Endodermal cell (in vitro differentiated cells): ENCODE data around the gene DENND5B. TPM values are rescaled to one million over a fixed set of nuclear protein-coding genes. Genes with fewer than 3 reads are reported as not detected.

Source experiments
- DNase-seq: peaks from one replicate; pipeline ENCODE4 v3.0.0-alpha.2; 2017
- H3K27ac ChIP-seq: 2 replicates; pipeline ENCODE4 v1.5.1; 2013; ENCODE audit warnings: mild to moderate bottlenecking, low read depth, low read length, moderate library complexity
- H3K27me3 ChIP-seq: 2 replicates; pipeline ENCODE4 v1.6.1; 2013; ENCODE audit warnings: mild to moderate bottlenecking, low read length, moderate library complexity; ENCODE audit not compliant: insufficient read depth, control insufficient read depth, poor library complexity, severe bottlenecking
- H3K36me3 ChIP-seq: 2 replicates; pipeline ENCODE4 v1.7.0; 2013; ENCODE audit warnings: mild to moderate bottlenecking, low read length, moderate library complexity; ENCODE audit not compliant: control insufficient read depth, insufficient read depth
- H3K4me1 ChIP-seq: one replicate; pipeline ENCODE4 v1.7.0; 2013; ENCODE audit warnings: low read length; ENCODE audit not compliant: control insufficient read depth, insufficient read depth
- H3K4me3 ChIP-seq: 2 replicates; pipeline ENCODE4 v1.5.1; 2013; ENCODE audit warnings: mild to moderate bottlenecking, low read length, moderate library complexity
- H3K9ac ChIP-seq: 2 replicates; pipeline ENCODE4 v1.6.1; 2013; ENCODE audit warnings: mild to moderate bottlenecking, low read length, moderate library complexity; ENCODE audit not compliant: poor library complexity, severe bottlenecking; ENCODE audit errors: extremely low read depth
- H3K9me3 ChIP-seq: 2 replicates; pipeline ENCODE4 v1.6.1; 2013; ENCODE audit warnings: mild to moderate bottlenecking, low read length, moderate library complexity; ENCODE audit not compliant: control insufficient read depth
- H3K27ac Mint-ChIP-seq: 2 replicates; pipeline ENCODE4 v1.8.0; 2020; ENCODE audit warnings: mixed read lengths
- H3K27me3 Mint-ChIP-seq: 2 replicates; pipeline ENCODE4 v1.8.0; 2021; ENCODE audit warnings: mild to moderate bottlenecking, mixed read lengths; ENCODE audit not compliant: insufficient read depth
- H3K36me3 Mint-ChIP-seq: 2 replicates; pipeline ENCODE4 v1.8.0; 2020; ENCODE audit warnings: low read depth, mixed read lengths
- H3K4me1 Mint-ChIP-seq: 2 replicates; pipeline ENCODE4 v1.8.0; 2020; ENCODE audit warnings: mixed read lengths
- H3K4me3 Mint-ChIP-seq: 2 replicates; pipeline ENCODE4 v1.8.0; 2020; ENCODE audit warnings: mild to moderate bottlenecking, moderate library complexity, mixed read lengths
- H3K9me3 Mint-ChIP-seq: 2 replicates; pipeline ENCODE4 v1.8.0; 2020; ENCODE audit warnings: mild to moderate bottlenecking, mixed read lengths
- CTCF ChIP-seq: fragments of 200-600 bp; sonication (generic); conservative IDR thresholded peaks from 2 replicates; pipeline ENCODE4 v1.5.0; 2021; ENCODE audit warnings: antibody characterized with exemption, mild to moderate bottlenecking
- WGBS, 2 experiments: methylation state at CpG; one replicate each; pipeline versions ENCODE4 v1.1.5 to v1.1.7; 2013; ENCODE audit warnings: missing lambda C conversion rate in 2 of 2, mixed read lengths in 1 of 2; ENCODE audit not compliant: insufficient coverage in 1 of 2, insufficient read length in 1 of 2; 5-methylcytosine and 5-hydroxymethylcytosine counted together
- total RNA-seq, 2 donors: library from RNA; stranded (reverse); fragmentation: NEBNext Ultra II Directional in 1 of 2; extraction: Animal tissue kit (Norgen Biotek cat#: 25700) in 1 of 2; gene quantifications; 2 replicates in 1 of 2; 3 replicates in 1 of 2; pipeline ENCODE4 v1.2.1, GENCODE V29; 2021

Gene DENND5B
- total RNA-seq, 2 donors from 2014 or later, result 24.5 to 34.2 TPM

- 93 to 97% methylated on average over 5 to 7 of the region's 7 CpGs for WGBS, 2 experiments
- no peak overlapping the region for H3K9ac ChIP-seq
- H3K36me3 ChIP-seq, result no peaks in the 10 kb centered on the region
- DNase-seq, result no peak
- Mint-ChIP-seq H3K4me3 (no peak overlapping the region), H3K27me3 (no peaks in the 10 kb centered on the region), H3K9me3 (no peaks in the 10 kb centered on the region), H3K4me1 (peaks cover 13% of the 10 kb centered on the region), H3K36me3 (no peaks in the 10 kb centered on the region), H3K27ac (no peak overlapping the region)
- no peak overlapping the region for H3K27ac ChIP-seq
- H3K4me3 ChIP-seq, result no peak overlapping the region
- no peaks in the 10 kb centered on the region for H3K27me3 ChIP-seq
- no peaks in the 10 kb centered on the region for H3K4me1 ChIP-seq
- no peak for TF ChIP-seq CTCF
- H3K9me3 ChIP-seq, result no peaks in the 10 kb centered on the region
Observed at GRCh38 chr12:31528095-31528494, 62.8 kb downstream of the DENND5B start.

GRCh38 chr12:31527083-31527482, 63.9 kb downstream of the DENND5B start:
- Mint-ChIP-seq H3K27ac (no peak overlapping the region), H3K4me3 (no peak overlapping the region), H3K36me3 (no peaks in the 10 kb centered on the region), H3K4me1 (peaks cover 11% of the 10 kb centered on the region), H3K27me3 (no peaks in the 10 kb centered on the region), H3K9me3 (no peaks in the 10 kb centered on the region)
- H3K27me3 ChIP-seq, result no peaks in the 10 kb centered on the region
- no peaks in the 10 kb centered on the region for H3K36me3 ChIP-seq
- no peaks in the 10 kb centered on the region for H3K9me3 ChIP-seq
- 96 to 98% methylated on average over 3 to 4 of the region's 4 CpGs for WGBS, 2 experiments
- H3K4me1 ChIP-seq, result no peaks in the 10 kb centered on the region
- DNase-seq, result no peak
- no peak overlapping the region for H3K9ac ChIP-seq
- no peak overlapping the region for H3K27ac ChIP-seq
- TF ChIP-seq CTCF, result no peak
- H3K4me3 ChIP-seq, result no peak overlapping the region

- Histone ChIP-seq H3K4me1 (no peaks in the 10 kb centered on the region), H3K9ac (no peak overlapping the region), H3K9me3 (no peaks in the 10 kb centered on the region), H3K36me3 (no peaks in the 10 kb centered on the region), H3K27ac (no peak overlapping the region), H3K4me3 (no peak overlapping the region), H3K27me3 (no peaks in the 10 kb centered on the region)
- Mint-ChIP-seq H3K4me3 (no peak overlapping the region), H3K27ac (no peak overlapping the region), H3K27me3 (no peaks in the 10 kb centered on the region), H3K36me3 (no peaks in the 10 kb centered on the region), H3K9me3 (no peaks in the 10 kb centered on the region), H3K4me1 (peaks cover 14% of the 10 kb centered on the region)
- TF ChIP-seq CTCF, result no peak
- 30 to 55% methylated on average over 2 to 3 of the region's 4 CpGs for WGBS, 2 experiments
- DNase-seq, result no peak
Observed at GRCh38 chr12:31526158-31526546, 64.8 kb downstream of the DENND5B start.
